ENCODE measurements around the gene GLB1L3.
"Not testable (repeated sequence)": the region's sequence is repeated elsewhere in the genome, so short reads cannot be mapped to it uniquely, and the experiment has no call there.

Gene GLB1L3

DNA sequence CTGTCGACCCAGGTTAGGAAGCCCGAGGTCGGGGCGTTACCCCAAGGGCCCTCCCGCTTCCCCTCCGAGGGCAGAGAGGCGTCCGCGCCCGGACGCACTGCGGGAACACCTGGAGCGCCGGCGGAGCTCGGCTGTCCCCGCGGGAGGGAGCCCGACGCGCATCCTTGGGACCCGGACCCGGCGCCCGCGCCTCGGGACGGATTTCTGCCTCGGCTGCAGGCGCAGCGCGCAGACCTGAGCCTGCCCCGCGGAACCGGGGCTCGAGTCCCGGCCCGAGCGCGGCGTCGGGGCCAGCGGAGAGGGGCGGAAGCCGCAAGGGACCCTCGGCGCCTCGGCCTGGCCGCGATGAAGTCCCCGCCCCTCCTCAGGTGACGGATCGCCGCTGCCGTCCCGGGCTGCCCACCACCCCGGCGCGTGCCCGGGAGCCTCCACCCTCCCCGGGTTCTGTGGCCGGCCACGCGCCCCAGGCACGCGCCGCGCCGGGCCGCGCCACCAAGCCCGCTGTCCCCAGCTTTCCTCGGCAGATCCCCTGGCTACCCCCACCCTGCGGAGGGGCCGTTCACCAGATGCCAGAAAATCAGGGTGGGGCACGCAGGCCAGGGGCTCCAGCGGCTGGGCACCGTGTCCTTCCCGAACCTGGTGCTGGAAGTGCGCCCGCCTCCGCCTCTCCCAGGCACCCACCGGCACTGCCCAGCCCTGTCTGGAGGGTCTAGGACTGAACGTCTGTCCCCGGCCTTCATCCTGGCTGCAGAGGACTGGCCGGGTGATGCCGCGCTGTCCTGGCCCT is 410 bp downstream of the GLB1L3 start:
- DNase-seq = no peak

- no peak for DNase-seq
Measured at GRCh38 chr11:134277183-134278001, 1.2 kb downstream of the GLB1L3 start.

DNA sequence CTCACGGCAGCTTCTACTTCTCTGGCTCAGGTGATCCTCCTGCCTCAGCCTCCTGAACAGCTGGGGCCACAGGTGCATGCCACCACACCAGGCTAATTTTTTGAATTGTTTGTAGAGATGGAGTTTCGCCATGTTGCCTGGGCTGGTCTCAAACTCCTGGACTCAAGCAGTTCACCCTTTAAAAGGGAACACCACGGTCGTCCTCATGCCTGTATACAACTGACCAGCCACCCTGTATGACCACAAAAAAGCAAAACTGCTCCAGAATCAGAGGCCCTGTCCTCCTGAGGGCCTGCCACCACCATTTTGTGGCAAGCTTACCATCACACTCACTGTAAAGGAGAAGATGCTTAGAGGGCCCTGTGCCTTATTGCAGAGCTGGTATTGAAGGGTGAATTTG is 2.2 kb downstream of the GLB1L3 start:
- no peak for DNase-seq

GRCh38 chr11:134281635-134282034 is 5.5 kb downstream of the GLB1L3 start:
- DNase-seq = not testable (repeated sequence)

DNA sequence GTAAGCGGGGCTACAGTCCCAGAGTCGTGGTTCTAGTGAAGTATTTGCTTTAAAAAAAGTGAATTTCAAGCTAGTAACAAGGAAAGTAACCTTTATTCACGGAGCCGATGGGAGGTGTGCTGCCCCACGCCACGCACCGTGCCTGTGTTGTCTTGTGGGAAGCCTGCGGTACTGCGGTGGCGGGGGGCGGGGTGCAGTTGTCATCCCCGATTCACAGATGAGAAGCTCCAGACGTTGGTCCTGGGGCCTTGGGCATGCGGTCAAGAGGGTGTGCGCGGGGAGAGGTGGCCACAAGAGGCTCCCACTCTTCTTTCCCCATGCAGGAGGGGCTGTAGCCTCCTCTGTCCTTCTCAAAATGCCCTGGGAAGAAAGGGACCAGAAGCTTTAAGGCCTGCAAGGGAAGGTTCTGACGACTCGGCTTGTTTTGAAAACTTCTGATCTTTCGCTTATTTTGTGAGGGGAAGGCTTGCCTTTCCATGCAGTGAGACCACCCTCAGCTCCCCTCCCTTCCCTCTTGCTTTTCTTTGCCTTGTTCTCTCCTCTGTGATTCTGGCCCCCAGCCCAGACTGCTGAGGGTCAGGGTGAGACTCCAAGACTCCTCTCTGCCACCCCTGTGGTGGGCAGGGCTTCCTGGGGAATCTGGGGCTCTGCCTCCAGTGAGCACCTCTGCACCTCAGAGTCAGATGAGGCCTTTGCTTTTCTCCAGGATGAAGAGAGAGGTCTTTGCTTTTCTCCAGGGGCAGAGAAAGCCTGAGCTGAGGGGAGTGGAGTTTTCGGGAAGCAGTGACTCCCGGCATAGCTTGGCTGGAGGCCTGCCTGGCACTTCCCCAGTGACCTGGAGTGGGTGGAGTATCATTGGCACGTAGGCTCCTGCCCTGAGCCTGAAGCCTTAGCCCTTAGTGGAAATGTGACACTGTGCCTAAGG is 6.2 kb downstream of the GLB1L3 start:
- DNase-seq = no peak

GRCh38 chr11:134283461-134284230 is 7.5 kb downstream of the GLB1L3 start:
- no peak for DNase-seq

DNA sequence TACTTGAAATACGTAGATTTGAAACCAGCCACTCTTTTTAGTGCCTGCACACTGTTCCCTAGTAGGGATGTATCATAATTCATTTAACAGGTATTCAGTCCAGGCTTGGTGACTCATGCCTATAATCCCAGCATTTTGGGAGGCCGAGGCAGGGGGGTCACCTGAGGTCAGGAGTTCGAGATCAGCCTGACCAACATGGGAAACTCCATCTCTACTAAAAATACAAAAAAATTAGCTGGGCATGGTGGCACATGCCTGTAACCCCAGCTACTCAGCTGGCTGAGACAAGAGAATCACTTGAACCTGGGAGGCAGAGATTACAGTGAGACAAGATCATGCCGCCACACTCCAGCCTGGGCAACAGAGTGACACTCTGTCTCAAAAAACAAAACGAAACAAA is 8.2 kb downstream of the GLB1L3 start:
- DNase-seq = not testable (repeated sequence)

DNA sequence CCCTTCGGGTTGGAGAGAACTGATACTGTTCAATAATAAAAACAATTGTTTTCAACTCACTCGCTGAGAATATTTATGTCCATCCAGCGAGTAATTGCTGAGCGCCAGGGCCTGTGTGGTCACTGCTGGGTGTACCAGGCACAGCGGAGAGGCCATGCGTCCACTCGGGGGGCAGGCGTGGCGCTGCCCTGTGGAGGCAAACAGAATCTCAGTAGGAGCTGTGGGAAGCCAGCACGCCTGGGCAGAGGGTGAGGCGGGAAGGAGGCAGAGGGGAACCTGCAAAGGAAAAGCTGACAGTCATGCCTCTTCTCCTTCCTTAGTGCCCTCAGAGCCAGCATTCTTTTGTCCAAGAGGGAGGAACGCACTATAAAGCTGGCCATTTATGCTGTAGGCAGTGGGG is 11.4 kb downstream of the GLB1L3 start:
- no peak for DNase-seq

DNA sequence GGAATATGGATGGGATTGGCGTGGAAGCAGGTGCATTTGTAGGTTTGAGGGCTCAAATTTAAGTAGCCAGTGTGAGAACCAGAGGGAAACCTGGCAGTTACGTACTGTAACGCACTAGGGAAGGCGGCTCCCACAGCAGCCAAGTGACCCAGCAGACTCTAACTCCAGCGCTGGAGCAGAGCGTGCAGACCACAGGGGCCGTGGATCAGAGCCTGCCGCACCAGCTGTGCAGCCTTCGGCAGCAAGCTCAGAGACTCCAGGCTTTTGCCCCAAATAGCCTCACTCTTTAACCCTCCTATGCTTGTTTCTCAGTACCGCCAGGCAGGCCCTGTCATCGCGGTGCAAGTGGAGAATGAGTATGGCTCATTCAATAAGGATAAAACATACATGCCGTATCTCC is 12.3 kb downstream of the GLB1L3 start:
- no peak for DNase-seq

- DNase-seq = no peak
Measured at GRCh38 chr11:134289167-134289566, 13.0 kb downstream of the GLB1L3 start.

- DNase-seq = no peak
Measured at GRCh38 chr11:134289789-134290188, 13.6 kb downstream of the GLB1L3 start.

DNA sequence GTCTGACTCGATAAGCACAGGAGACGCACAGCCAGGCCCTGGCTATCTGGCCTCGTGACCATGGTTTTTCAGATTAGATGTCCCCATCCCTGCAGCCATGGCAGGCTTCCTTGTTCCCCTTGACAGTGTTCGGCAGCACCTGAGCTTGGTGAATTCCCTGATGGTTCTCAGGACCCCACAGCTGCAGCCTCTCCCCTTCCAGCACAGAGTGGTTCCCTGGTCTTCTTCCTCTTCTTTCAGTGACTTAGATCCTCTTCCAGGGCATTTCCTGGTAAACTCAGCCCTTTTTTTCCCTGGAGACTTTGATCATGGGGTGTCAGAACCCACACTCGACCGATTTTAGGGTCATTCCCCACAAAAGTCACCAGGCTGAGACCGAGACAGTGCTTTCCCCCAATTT is 14.5 kb downstream of the GLB1L3 start:
- DNase-seq = no peak

DNA sequence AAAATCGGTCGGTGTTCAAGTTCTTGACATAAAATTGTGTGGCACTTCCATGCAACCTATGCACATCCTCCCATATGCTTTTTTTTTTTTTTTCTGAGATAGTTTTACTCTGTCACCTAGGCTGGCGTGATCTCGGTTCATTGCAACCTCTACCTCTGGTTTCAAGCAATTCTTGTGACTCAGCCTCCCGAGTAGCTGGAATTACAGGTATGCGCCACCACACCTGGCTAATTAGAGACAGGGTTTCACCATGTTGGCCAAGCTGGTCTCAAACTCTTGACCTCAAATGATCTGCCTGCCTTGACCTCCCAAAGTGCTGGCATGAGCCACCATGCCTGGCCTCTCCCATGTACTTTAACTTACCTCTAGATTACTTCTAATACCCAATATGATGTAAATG is 15.0 kb downstream of the GLB1L3 start:
- DNase-seq = no peak

DNA sequence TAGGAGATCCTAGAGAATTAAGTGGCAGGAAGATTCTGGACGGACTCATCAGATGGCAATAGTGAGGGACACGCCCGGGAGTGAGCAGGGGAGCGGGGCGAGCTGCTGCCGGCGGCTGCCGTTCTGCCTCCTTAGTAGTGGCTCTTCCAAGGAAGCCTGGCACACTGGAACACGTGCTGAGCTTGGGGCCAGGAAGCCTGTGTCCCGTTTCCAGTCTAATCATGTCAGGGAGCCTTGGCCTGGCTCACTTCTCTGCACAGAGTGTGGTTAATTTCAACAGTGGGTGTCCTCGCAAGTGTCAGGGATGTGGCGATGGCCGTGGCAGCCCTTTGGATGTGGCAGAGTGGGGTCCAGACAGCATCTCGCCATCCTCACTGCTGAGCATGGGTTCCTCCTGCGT is 16.5 kb downstream of the GLB1L3 start:
- DNase-seq = no peak

DNA sequence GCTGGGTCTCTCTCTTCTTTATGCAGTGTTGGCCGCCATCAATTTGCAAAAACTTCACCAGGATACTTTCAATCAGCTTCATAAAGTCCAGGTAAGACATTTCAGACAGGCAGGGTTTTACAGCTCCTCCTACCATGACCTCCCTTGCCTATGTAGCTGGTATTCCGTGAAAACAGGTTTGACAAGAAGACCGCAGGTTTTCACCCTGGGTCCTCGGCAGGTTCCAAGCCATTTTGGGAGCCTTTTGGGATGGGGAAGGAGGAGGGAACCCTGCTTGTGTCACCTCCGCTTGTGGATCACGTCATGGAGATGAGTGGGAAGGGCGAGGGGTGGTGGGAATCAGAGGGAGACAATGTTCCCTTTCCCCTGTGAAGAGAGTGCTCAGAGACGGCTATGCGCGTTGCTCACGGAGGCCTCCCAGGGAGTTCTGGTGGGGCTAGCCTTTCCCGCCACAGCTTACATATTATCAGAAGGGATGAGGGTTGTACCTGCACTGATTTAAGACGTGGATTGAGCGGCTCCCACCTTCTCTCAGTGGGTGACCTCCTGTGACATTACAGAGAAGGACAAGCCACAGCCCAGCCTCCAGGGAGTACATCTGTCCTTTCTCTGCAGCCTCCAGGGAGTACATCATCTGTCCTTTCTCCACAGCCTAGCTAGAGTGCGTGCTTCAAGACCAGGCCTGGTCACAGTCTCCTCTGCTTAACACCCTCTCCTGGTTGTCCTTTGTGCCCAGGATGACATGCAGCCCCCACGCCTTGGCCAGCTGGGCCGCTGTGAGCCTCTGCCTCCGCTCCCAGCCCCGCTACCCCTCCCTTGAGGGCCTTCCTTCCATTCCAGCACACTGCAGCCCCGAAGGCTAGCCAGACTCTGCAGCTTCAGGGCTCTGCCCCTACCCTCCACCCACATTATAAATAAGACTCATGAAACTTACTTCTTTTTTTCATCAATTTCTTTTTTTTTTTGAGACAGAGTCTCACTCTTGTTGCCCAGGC is 17.2 kb downstream of the GLB1L3 start:
- DNase-seq = no peak

- DNase-seq = no peak
Measured at GRCh38 chr11:134294664-134295063, 18.5 kb downstream of the GLB1L3 start.

GRCh38 chr11:134312223-134312622 is 36.0 kb downstream of the GLB1L3 start:
- DNase-seq = no peak

DNA sequence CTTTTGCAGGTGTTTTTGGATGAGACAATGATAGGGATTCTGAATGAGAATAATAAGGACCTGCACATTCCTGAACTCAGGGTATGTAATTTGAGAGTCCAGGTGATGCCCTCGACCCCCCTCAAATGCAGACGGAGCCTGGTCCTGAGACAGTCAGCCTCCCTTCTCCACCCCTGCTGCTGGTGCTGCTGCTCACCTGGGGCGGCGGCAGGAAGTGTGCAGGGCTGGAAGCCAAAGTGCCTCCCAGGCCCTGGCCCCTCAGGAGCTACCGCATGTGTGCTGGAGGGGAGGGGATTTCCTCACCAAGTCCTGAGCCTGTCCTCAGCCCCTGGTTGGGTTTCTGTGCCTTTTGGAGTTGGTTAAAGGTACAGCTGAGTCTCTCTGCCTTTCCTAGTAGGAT is 36.6 kb downstream of the GLB1L3 start:
- DNase-seq = no peak

DNA sequence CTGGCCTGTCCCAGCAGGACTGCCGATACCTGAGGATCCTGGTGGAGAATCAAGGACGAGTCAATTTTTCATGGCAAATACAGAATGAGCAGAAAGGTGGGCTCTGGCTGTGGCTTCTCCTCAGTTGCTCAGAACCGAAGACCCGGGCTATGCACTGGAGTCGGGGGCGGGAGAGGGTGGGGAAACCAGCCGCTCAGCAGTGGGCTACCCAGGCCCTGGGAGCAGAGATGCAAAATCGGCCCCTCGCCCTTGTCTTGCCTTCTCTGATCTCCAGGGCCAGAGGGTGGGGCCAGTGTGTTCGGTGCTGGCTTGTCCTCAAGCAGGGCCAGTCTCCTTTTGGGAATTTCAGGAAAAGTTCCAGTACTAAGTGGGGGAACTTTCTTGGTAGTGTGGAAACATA is 37.2 kb downstream of the GLB1L3 start:
- no peak for DNase-seq

- no peak for DNase-seq
Measured at GRCh38 chr11:134313821-134314607, 37.8 kb downstream of the GLB1L3 start.
